GM12872 (cell line): ENCODE results near the gene DUT.

ENCODE experiments used
- CTCF ChIP-seq: IDR thresholded peaks from 3 replicates; pipeline ENCODE4 v1.5.1; 2011; ENCODE audit warnings: low read depth, mild to moderate bottlenecking, low read length, moderate library complexity; ENCODE audit not compliant: insufficient read depth

Gene DUT

GRCh38 chr15:48313216-48313615 is 18.0 kb upstream of the DUT start:
- no peak for TF ChIP-seq CTCF

GRCh38 chr15:48315041-48315440 is 16.2 kb upstream of the DUT start:
- TF ChIP-seq CTCF = no peak

- TF ChIP-seq CTCF = no peak
These were observed 14.0 kb upstream of the DUT start for GRCh38 chr15:48317221-48317620.

- no peak for TF ChIP-seq CTCF
These were observed 13.1 kb upstream of the DUT start for GRCh38 chr15:48318131-48318530.

DNA sequence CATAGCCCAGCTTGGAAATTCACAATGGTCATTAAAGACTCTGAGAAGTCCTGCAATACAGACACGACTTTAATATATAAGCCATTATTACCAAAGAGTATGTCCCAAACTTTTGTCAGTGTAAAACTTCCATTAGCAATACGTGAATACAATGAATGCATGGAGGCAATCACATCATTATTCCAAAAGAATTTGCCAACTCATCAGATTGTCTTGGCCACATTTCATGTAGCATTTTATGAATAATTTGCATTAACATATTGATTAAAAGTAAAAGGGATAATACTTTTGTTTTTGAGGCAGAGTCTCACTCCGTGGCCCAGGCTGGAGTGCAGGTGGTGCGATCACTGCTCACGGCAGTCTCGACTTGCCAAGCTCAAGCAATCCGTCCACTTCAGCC is 7.9 kb upstream of the DUT start:
- TF ChIP-seq CTCF = no peak

GRCh38 chr15:48324949-48325348 is 6.3 kb upstream of the DUT start:
- no peak for TF ChIP-seq CTCF

GRCh38 chr15:48325400-48325799 is 5.8 kb upstream of the DUT start:
- TF ChIP-seq CTCF = no peak

DNA sequence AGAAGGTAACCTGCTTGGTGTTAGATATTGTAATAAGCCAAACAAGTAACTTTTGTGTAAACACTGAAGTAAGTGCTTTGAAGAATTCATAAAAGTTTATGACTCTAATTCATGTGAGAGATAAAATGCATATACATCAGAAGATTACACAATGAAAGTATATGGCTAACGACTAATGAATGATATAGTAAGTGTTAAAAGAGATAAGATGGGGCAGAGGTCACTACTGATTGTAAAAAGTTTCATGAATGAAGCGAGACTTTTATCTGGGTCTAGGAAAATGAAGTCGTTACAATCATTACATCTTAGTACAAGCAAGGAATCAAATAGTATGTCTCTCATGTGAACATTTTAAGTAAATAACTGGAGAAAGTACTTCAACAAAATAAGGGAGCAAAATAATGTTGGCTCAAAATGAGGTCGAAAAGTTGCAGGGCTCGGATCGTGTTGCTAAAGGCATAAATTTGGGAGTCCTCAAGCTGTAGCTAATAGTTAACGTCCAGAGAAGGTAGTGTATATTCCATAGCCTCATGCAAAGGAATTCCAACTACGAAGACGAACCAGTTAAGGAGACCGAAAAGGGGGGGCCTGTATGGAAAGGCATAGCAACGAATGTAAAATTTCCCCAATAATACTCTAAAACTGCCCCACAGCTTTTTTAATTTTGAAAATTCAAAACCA is 984 bp upstream of the DUT start:
- TF ChIP-seq CTCF = no peak
